Retinal pigment epithelial cell (primary cell): Measurements from ENCODE around the gene NOXO1.
"Not testable (repeated sequence)": the region's sequence is repeated elsewhere in the genome, so short reads cannot be mapped to it uniquely, and the experiment has no call there.

ENCODE experiments used
- DNase-seq: peaks from one replicate; pipeline ENCODE4 v3.0.0-alpha.2; 2010; ENCODE audit warnings: low read depth
- H3K4me3 ChIP-seq: 2 replicates; pipeline ENCODE4 v1.5.1; 2011; ENCODE audit warnings: mild to moderate bottlenecking, low read length, control low read depth, moderate library complexity
- TF ChIP-seq, protein P1 (sequence below): conservative IDR thresholded peaks from 2 replicates; pipeline ENCODE4 v1.5.1; 2011; ENCODE audit warnings: low read depth, low read length, control low read depth, inconsistent platforms

The NOXO1 gene

GRCh38 chr16:1944612-1945199 lies 36.6 kb downstream of the NOXO1 start:
- TF ChIP-seq, protein P1, sequence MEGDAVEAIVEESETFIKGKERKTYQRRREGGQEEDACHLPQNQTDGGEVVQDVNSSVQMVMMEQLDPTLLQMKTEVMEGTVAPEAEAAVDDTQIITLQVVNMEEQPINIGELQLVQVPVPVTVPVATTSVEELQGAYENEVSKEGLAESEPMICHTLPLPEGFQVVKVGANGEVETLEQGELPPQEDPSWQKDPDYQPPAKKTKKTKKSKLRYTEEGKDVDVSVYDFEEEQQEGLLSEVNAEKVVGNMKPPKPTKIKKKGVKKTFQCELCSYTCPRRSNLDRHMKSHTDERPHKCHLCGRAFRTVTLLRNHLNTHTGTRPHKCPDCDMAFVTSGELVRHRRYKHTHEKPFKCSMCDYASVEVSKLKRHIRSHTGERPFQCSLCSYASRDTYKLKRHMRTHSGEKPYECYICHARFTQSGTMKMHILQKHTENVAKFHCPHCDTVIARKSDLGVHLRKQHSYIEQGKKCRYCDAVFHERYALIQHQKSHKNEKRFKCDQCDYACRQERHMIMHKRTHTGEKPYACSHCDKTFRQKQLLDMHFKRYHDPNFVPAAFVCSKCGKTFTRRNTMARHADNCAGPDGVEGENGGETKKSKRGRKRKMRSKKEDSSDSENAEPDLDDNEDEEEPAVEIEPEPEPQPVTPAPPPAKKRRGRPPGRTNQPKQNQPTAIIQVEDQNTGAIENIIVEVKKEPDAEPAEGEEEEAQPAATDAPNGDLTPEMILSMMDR = no peak
- no peak for DNase-seq

DNA sequence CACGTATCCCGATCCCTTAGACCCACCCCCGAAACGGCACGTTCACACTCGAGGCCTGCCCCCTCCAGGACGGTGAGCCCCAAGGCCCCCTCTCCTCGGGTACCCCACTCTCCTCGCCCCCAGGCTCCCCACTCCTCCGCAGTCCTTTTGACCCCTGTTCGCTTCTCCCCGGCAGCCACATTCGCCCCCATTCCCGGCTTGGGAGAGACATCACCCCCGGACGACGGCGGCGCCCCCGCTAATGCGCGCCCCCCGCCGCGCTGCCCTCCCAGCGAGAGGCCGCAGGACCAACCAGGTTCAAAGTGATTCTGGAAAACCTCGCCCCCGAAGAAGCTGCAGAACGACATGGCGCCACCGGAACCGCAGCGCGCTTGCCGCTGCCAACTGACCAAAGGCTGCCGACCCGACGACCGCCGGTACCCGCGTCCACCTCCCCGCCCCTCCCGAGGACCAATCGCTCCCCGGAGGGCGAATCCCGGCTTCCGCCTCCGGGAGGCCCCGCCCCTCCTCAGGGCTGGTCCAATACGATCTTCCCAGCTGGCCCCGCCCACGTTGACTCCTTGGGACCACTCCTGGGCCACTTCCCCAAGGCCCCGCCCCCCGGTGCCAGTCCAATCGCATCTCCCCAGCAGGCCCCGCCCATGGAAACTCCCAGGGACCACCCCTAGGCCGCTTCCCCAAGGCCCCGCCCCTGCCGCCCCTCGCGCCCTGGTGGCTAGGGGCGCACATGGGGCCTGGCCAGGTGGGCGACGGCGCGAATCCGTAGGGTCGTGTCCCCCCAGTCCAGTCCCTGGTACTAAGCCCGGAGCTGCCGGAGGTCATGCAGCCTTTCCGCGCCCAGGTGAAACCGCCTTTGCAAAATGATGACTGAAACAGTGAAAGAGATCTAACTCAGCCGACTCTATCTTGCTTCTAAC lies 38.2 kb downstream of the NOXO1 start, which contains the start of gene MSRB1:
MSRB1 (minus strand) TSS at position 390 of the 917 bp plus-strand sequence; CDS start at position 347, 43 bp downstream.
- H3K4me3 ChIP-seq = peak within 1 kb of the TSS; percentile 85
- DNase-seq = peak; percentile 89
- TF ChIP-seq, protein P1 = no peak

More at GRCh38 chr16:1944612-1945199, 36.6 kb downstream of the NOXO1 start:
- H3K4me3 ChIP-seq = no peak overlapping the region

DNA sequence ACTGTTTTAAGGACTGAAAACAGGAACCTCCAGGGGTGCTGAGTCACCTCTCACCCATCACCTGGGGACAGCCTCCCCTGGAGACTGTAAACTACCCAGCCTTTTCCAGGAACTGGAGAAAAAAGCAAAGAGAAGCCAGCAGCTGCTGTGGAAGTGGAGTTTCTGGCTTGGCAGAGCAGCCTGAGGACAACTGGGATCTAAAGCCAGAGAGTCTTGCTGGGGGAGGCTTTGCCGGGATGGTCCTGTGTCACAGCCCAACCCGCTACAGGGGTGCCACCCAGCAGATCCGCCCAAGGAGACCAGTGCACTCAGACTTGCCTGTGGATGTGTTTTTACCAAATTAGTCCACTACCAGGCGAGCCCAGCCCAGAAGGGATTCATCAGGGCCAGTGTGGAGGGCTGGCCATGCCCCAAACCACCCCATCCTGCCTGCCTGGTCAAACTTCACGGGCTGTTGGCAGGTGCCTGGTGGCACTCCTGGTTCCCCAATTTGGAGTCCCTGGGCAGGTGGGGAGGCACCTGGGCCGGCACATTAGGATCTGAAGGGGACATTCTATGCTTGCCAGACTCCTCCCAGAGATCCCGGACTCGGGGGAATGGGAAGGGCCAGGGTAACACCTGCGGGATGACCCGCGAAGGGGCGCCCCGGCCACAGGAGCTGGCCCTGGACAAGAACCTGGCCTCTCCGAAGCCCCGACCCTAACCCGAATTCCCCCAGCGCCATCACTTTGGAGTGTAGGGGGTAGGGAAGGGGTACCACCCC lies 39.0 kb downstream of the NOXO1 start:
- TF ChIP-seq, protein P1 = no peak
- peak overlapping the region; percentile 85 for H3K4me3 ChIP-seq

DNA sequence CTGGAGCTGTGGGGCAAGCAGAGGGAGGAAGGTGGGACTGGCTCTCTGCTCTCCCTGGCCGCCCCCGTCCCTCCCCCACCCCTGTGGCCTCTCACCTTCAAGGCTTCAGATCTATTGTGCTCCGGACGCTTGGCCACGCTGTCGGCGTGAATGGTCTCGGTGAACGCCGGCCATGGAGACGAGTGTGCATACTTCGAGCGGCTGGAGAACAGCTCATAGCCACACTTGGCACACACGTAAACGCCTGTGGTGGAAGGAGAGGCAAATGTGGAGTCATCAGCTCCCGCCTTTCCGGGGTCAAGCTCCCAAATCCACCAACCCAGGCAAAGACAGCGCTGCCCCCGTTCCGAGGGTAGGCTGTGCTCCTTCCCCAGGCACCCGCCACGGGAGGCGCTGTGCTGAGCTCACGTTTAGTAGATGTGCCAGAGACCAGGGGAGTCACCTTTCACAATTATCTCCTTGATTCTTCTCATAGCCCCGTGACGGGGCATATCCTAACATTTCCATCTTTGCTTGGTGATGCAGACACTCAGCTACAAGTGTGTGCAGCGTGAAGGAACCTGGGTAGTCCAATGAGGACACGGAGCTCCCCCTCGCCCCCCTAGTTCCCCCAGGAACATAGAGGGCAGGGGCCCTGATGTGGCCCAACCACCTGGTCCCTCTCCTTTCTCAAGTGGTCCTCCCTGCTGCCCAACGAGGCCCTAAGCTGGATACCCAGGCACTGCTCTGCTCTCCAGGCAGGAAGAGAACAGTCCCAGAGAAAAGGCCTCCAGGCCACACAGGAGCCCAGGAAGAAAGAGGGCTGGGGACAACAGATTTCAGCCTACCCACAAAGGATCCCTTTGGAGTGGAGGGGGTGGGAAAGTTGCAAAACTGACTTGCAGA lies 39.9 kb downstream of the NOXO1 start:
- DNase-seq = no peak
- TF ChIP-seq, protein P1 = no peak
- no peak overlapping the region for H3K4me3 ChIP-seq

More for the DNA sequence above, 39.0 kb downstream of the NOXO1 start:
- DNase-seq = no peak

- TF ChIP-seq, protein P1 = no peak
- no peak for DNase-seq
- no peak overlapping the region for H3K4me3 ChIP-seq
These were observed 40.8 kb downstream of the NOXO1 start for GRCh38 chr16:1940273-1941161.

- not testable (repeated sequence) for H3K4me3 ChIP-seq, DNase-seq
These were observed 41.4 kb downstream of the NOXO1 start for GRCh38 chr16:1939833-1940232.
